BJ (cell line): ENCODE results near the gene SLC15A1. TPM values are rescaled to one million over a fixed set of nuclear protein-coding genes. Genes with fewer than 3 reads are reported as not detected.

Experiments used
- CTCF ChIA-PET: fragments of 350-600 bp; formaldehyde crosslinking; extraction: SDS; loops from one replicate; lab custom pipeline; 2021; ENCODE audit warnings: antibody characterized with exemption, inconsistent platforms; lab: Yijun Ruan, JAX
- POLR2A ChIA-PET: fragments of 300-600 bp; sonication (Branson Sonifier 250); formaldehyde crosslinking; extraction: SDS; loops from one replicate; lab custom pipeline; 2021; ENCODE audit warnings: antibody characterized with exemption; lab: Charles Lee
- DNase-seq: peaks from one replicate; pipeline ENCODE4 v3.0.0-alpha.2; 2011; ENCODE audit warnings: low read depth
- H3K27me3 ChIP-seq: 2 replicates; pipeline ENCODE4 v1.6.0; 2011; ENCODE audit warnings: low read length; ENCODE audit not compliant: control insufficient read depth, insufficient read depth
- H3K36me3 ChIP-seq: 2 replicates; pipeline ENCODE4 v1.5.1; 2011; ENCODE audit warnings: low read length; ENCODE audit not compliant: control insufficient read depth, insufficient read depth
- H3K4me3 ChIP-seq: 2 replicates; pipeline ENCODE4 v1.5.1; 2011; ENCODE audit warnings: low read depth, mild to moderate bottlenecking, control low read depth, low read length
- CTCF ChIP-seq: IDR thresholded peaks from 2 replicates; pipeline ENCODE4 v1.5.1; 2011; ENCODE audit warnings: low read depth, mild to moderate bottlenecking, control low read depth, inconsistent platforms, low read length, moderate library complexity; ENCODE audit not compliant: insufficient read depth
- polyA plus RNA-seq: library from polyadenylated mRNA; depleted of rRNA; stranded (reverse); fragments of >200 nt; gene quantifications from 2 replicates; pipeline ENCODE4 v1.2.3, GENCODE V29; 2011

The SLC15A1 gene
- polyA plus RNA-seq, 1 experiment: not detected

DNA sequence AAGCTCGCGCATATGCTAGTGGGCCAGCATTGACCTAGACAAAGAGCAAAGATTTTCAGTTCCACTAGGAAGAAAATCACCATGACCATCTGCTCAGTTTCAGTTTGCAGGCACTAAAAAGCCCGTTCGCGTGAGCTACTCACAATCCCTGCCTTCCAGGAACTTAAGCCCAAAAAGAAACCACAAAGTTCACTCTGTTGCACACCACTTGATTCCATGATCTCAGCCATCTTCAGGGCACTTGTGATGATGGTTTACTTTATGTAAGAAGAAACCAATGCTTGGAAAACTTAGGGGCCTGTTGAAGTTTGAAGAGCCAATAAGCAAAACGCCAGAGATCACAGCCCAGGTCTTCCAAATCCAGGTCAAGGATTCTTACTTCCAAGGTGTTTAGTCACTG lies 45.0 kb upstream of the SLC15A1 start:
- peaks cover 1% of the 10 kb centered on the region; the same call in 1 of the 2 replicates for H3K36me3 ChIP-seq
- no peak for DNase-seq
- ChIA-PET CTCF (interaction anchor here (1.7 kb wide), 1 partner anchor 43 kb away, joined by 7 read pairs; no protein-coding TSS in a partner anchor), POLR2A (no interaction called here)
- no peak overlapping the region for H3K4me3 ChIP-seq
- H3K27me3 ChIP-seq: no peaks in the 10 kb centered on the region
- no peak for TF ChIP-seq CTCF

DNA sequence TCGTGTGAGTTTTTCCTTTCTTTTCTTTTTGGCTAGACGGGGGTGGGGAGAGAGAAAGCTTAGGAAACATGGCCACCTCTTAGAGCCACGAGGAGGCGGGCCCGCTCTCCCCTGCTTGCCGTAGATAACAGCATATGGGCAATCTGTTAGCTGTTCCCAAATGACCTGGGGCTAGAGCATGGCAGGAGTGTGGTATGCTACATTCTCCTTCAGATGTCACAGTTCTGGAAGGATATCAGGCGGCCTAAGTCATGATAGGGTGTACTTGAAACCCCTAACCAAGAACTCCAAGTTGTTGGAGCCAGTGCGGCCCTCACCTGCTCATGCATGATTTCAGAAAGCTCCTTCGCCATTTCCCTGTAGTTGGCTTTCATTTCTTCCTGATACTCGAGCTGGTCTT lies 44.3 kb upstream of the SLC15A1 start:
- Histone ChIP-seq H3K36me3 (peaks cover 1% of the 10 kb centered on the region; the same call in 1 of the 2 replicates), H3K4me3 (no peak overlapping the region), H3K27me3 (no peaks in the 10 kb centered on the region)
- CTCF ChIA-PET: interaction anchor here (1.6 to 1.7 kb wide), 2 partner anchors 10 to 43 kb away, joined by 3 to 7 read pairs; no protein-coding TSS in a partner anchor
- no peak for TF ChIP-seq CTCF
- no peak for DNase-seq
- POLR2A ChIA-PET: no interaction called here

- ChIA-PET POLR2A (no interaction called here), CTCF (interaction anchor here (0.9 to 1.6 kb wide), 2 partner anchors 9 to 174 kb away, joined by 3 to 4 read pairs; no protein-coding TSS in a partner anchor)
- Histone ChIP-seq H3K27me3 (no peaks in the 10 kb centered on the region), H3K36me3 (peaks cover 1% of the 10 kb centered on the region; the same call in 1 of the 2 replicates), H3K4me3 (no peak overlapping the region)
- TF ChIP-seq CTCF: no peak
- no peak for DNase-seq
Observed at GRCh38 chr13:98796191-98796590, 43.7 kb upstream of the SLC15A1 start.

- CTCF ChIA-PET: interaction anchor here (1.6 kb wide), 1 partner anchor 8 kb away, joined by 3 read pairs; no protein-coding TSS in a partner anchor
- POLR2A ChIA-PET: no interaction called here
Observed at GRCh38 chr13:98795220-98795619, 42.7 kb upstream of the SLC15A1 start.

DNA sequence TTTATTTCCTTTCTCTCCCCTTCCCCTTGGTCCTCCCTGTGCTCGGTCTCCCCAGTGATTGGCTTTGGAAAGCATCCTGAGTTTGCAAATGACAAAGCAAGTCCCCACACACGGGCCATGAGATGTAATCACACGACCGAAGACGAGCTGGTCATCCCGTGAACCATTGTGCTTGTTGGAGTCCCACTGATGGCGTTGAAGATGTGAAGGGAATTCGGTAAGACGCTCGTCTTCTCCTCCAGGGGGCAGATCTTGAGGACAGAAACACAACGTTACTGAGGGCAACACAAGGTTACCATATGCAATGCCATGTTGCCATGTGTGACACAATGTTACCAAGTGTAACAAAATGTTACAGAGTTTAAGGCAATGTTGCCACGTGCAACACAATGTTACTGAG lies 42.0 kb upstream of the SLC15A1 start:
- H3K36me3 ChIP-seq: peaks cover 1% of the 10 kb centered on the region; the same call in 1 of the 2 replicates
- TF ChIP-seq CTCF: no peak
- ChIA-PET CTCF (no interaction called here), POLR2A (no interaction called here)
- DNase-seq: no peak
- H3K4me3 ChIP-seq: no peak overlapping the region
- no peaks in the 10 kb centered on the region for H3K27me3 ChIP-seq

More at GRCh38 chr13:98795220-98795619, 42.7 kb upstream of the SLC15A1 start:
- Histone ChIP-seq H3K36me3 (peaks cover 1% of the 10 kb centered on the region; the same call in 1 of the 2 replicates), H3K27me3 (no peaks in the 10 kb centered on the region), H3K4me3 (no peak overlapping the region)
- no peak for DNase-seq
- no peak for TF ChIP-seq CTCF
